Stimulated activated CD8-positive, alpha-beta memory T cell treated with anti-CD3 and anti-CD28 coated beads, Interleukin-12 subunit alpha, Interleukin-12 subunit beta, amount 100 ng/mL, for 1 hour (primary cell): ENCODE data around the gene GLIPR1.
"Not testable (repeated sequence)": the region's sequence is repeated elsewhere in the genome, so short reads cannot be mapped to it uniquely, and the experiment has no call there.

Source experiments
- DNase-seq: peaks from one replicate; pipeline ENCODE4 v3.0.0-alpha.2; 2020; ENCODE audit warnings: low read depth

The GLIPR1 gene

DNA sequence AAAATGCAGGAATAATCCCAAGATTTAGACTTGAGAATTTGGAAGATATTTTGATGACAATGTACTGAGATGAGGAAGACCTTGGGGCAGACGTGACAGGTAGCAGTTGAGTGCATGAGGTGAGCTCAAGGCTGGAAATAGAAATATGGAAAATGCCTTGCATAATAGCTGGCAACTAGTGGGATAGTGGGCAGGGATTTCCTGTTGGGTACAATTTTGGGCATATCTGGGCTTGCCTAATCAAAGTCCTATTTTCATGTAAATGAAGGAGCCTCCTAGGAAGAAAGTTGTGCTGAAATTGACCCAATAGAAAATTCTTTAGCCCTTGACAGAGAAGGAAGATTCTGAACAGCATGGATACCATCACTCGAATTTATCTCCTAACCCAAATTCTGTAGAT, 6.4 kb upstream of the GLIPR1 start:
- no peak for DNase-seq

DNA sequence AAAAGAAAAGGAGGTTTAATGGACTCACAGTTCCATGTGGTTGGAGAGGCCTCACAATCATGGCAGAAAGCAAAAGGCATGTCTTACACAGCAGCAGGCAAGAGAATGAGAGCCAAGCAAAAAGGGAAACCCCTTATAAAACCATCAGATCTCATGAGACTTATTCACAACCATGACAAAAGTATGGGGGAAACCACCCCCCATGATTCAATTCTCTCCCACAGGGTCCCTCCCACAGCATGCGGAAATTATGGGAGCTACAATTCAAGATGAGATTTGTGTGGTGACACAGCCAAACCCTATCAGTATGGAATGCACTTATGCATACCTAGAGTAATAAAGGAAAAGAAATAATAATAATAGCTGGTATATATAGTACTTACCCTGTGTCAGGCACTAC, 4.5 kb upstream of the GLIPR1 start:
- DNase-seq = no peak

DNA sequence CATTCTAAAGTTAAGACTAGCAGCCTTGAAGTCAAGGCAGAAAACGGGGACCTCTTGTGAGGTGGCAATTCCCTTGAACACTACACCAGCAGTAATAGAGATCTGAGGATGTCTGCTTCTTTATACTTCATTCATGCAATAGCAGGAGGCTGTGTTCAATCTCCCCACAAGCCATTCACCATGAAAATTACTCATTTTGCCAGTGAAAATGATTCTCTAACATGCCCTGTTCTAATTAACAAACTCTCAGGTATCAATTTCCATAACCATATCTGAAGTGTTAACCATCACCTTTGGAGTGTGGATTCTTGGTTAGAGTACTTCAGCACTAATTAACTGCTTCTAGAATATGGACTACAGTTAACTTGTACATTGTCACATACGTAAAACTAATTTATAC, 3.4 kb upstream of the GLIPR1 start:
- DNase-seq = no peak

DNA sequence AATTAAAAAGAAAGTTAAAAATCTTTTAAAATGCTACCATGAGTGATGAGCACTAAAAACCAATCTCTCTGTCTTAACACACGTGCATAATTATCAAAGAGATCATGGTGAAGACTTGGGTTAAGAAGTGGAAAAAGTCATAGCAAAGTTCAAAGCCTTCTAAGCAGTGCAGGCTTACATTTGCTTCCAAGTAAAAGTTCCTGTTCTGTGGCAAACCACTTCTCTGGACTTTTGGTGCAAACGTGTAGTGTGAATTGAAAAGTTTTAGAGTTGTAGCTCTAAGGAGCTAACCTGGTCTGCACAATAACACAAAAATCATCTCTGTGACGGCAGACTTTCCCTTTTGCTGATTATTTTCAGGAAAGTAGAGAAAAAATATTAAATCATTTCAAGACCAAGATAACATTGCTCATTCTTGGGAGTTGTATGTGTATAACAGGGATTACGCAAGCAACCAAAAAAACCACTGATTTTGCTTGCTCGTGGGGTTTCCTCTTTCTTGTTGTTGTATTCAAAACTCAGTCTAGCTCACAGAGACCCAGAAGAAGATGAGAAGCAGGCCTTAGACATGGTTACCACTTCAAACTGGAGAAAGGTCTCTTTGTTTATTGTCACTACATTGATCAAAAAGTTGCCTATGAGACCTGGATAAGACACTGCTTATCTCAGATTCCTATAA, 2.3 kb upstream of the GLIPR1 start:
- DNase-seq = no peak

DNA sequence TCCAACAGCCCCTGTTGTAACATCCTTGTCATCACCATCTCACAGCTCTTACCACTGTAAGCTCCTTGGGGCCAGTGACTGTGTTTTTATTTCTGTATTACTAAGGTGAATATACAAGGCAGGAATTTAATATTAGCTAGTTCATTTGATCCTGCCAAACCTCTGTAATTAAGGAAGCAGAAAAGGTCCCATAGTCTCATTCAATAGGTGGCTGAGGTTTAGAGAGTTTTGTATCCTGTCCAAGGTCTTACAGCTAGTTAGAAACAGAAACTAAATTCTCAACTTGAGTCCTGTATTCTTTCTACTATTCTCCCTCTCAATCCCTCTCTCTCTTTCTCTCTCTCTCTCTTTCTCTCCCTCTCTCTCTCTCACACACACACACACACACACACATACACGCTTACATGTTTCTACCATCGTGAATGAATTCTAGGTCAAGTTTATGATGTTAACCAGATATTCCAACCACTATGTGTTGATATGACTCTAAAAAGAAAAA, 543 bp upstream of the GLIPR1 start:
- no peak for DNase-seq

DNA sequence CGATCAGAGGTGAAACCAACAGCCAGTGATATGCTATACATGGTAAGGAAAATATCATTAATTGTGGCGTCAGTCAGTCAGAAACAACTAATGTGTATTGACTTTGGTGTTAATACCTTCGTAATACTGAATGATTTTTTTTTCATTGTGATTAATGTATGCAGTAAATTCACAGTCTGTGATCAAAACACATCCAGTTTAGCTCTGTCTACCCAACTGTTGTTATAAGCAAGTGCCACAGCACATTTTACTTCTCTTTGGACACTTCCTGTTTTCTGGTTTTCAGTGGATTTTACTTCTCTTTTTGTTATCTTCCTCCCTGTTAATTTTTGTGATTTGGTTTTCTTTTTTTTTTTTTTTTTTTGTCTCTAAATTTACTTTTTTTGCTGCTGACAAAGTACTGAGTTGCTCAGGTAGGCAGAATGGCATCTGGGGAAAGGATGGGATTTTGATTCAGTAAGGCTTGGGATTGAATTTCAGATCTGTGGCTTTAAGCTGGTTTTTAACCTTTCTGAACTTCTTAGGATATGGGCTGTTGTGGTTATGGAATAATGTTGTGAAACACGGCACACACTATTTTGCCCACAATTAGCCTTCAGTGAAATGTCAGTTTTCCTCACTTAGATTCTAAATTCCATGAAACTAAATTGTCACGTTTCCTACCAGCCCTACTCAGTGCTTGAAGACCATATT, 604 bp downstream of the GLIPR1 start:
- DNase-seq = no peak

DNA sequence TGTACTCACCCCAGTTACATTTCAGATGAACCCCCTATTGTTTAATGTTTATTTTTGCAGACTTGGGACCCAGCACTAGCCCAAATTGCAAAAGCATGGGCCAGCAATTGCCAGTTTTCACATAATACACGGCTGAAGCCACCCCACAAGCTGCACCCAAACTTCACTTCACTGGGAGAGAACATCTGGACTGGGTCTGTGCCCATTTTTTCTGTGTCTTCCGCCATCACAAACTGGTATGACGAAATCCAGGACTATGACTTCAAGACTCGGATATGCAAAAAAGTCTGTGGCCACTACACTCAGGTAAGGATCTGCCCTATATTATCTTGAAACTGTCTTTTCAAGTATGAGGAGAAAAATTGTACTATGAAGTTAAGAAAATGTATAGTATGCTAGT, 1.2 kb downstream of the GLIPR1 start:
- no peak for DNase-seq

DNA sequence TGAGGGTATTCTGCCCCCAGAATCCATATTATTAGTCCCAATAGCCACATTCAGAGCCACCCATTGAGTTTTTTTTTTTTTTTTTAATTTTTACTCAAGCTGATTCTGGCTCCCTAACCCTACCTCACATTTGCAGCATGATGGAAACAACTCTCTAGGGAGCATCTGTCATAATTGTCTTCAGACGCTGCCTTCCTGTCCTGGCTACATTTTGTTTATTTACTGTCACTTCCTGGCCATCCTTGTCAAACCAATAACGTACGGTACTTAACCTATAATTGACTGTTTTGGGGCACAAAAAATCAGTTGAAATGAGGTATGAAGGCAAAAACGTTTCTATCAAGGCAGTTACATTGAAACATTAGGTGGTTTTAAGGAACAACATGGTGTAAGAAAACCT, 2.1 kb downstream of the GLIPR1 start:
- DNase-seq = no peak

DNA sequence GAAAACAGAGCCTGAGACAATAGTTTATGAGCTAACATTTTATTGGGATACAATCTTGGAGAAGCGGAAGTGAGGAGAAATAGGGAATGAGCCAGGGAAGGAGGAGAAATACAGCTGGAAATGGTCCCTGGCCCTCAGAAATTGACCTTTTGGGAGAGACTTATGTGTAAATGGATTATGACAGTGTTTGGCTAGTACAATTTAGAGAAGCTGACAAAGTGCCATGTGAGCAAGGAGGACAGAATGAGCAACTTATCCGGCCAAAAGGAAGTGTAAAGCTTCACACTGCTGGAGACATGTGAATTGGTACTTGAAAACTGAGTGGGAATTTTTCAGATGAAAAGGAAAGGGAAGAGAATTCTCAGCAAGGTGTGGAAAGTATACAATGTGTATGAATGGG, 2.9 kb downstream of the GLIPR1 start:
- no peak for DNase-seq

DNA sequence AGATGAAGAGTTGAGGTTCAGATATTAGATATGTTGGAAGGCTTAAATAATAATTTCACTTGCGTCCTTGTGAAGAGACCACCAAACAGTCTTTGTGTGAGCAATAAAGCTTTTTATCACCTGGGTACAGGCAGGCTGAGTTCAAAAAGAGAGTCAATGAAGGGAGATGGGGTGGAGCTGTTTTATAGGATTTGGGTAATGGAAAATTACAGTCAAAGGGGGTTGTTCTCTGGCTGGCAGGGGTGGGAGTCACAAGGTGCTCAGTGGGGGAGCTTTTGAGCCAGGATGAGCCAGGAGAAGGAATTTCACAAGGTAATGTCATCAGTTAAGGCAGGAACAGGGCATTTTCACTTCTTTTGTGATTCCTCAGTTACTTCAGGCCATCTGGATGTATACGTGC, 3.9 kb downstream of the GLIPR1 start:
- DNase-seq = not testable (repeated sequence)

DNA sequence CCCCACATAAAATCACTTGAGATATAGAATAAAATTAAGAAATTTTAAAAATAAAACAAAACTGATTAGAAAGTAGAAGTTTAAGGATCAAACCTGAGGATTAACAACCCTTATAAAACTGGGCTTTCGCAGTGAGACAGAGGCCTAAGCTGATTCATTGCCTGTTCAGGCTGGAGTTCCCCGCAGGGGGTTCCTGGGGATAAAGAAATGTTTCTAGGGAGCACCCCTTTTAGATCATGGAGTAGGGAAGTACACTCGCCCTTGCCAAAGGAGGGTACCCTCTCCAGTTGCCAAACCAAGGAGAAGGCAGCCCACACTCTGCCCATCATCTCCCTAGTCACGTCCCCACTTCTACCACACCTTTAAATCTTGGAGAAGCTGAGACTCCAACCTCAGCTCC, 6.8 kb downstream of the GLIPR1 start:
- no peak for DNase-seq

DNA sequence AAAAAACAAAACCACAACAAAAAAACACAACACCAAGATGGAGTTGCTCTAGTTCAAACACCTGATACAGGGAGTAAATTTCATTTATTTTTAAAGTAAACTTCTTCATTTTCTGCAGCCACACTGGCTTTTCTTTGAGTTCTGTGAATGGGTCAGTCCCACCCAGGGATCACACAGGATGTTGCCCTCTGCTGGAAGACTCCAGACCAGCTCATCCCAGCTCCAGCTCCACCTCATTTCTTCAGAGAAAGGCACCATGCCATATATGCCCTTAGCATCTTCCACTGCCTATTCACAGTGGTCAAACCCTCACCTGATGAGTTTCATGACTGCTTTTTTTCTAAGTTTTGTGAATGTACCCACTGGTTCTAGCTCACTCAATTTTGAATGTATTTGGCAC, 8.0 kb downstream of the GLIPR1 start:
- no peak for DNase-seq

DNA sequence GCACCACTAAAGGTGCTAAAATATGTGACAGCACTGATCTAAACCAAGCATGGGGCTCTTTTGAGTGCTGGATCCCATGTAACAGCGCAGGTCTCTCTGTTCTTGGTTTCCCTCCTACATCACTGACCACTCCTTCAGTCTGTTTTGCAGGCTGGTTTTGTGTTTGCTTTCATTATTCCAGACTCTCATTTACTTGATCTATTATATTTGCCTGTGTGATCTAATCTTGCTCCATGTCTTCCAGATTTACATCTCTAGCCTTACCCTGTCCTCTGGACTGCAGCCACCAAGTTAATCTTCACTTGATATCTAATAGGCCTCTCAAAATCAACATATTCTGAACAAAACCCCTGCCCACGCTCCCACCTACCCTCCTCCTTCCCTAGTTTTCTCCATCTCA, 8.6 kb downstream of the GLIPR1 start:
- DNase-seq = no peak

DNA sequence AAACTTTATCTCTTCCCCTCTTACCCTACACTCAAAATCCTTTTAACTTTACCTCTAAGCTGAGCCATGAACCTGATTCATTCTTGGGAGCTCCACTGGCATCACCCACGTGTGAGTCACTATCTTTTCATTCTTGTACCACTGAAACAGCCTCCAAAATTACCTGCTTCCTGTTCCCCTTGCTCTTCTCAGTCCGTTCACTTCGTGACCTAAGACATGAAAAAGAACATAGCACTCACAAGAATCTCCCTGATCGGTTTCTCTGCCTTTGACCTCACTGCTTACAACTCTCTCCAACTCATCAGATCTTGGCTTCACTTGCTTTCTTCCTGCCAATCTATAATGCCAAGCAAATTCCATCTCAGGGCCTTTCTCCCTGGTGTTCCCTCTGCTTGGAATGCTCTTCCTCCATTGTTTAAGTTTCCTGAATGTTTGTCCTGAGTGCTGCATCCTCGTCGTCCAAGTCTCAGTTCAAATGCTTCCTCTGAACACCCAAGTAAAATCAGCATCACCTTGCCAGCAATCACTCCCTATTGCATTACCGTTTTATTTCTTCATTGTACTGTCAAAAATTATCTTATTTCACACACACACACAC, 9.2 kb downstream of the GLIPR1 start:
- DNase-seq = no peak

DNA sequence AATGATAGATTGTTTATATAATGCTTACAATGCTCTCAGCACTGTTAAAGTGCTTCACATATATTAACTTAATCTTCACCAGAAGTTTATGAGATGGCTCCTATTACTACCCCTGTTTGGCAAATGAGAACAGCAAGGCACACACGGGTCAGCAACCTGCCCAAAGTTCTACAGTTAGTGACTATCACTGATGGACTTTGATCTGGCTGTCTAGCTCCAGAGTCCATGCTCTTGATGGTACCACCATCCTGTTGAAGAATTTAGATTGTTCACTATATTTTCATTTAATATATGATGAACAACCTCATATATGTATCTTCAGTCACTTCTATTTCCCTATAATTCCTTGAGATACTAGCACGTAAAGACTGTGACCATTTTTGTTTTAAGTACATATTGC, 10.6 kb downstream of the GLIPR1 start:
- no peak for DNase-seq

DNA sequence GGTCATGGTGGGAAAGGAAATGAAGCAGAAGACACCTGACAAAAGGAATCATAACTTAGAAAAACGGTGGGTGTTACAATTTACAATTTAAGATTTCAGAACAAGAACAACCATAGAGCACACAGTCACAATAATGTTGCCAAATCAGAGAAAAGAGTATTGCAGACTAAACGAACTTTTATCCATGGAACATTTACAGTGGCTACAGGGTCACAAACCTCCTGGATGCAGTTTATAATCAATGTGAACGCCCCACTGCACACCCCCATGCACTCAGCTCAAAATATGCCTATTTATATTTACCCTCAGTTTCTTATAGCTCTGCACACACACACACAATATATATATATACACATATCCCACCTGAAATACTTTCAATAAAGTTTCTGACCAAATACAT, 22.9 kb downstream of the GLIPR1 start:
- no peak for DNase-seq

DNA sequence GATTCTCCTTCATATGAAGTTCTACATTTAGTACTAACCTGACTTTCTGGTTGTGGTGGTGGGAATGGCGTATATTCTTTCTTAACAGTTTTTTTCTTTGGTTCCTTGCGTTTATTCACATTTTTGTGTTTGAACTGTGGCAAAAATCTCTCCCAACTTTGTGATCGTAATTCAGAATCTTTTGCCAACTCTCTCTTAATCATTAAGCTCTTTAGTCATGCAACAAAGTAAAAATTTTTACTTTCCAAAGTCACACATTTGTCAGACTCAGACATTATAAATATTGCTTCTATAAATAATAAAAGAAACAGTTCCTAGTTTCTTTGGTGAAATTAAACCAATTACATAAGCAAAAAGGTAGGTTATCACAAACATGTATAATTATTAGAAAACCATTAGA, 23.3 kb downstream of the GLIPR1 start:
- DNase-seq = no peak

DNA sequence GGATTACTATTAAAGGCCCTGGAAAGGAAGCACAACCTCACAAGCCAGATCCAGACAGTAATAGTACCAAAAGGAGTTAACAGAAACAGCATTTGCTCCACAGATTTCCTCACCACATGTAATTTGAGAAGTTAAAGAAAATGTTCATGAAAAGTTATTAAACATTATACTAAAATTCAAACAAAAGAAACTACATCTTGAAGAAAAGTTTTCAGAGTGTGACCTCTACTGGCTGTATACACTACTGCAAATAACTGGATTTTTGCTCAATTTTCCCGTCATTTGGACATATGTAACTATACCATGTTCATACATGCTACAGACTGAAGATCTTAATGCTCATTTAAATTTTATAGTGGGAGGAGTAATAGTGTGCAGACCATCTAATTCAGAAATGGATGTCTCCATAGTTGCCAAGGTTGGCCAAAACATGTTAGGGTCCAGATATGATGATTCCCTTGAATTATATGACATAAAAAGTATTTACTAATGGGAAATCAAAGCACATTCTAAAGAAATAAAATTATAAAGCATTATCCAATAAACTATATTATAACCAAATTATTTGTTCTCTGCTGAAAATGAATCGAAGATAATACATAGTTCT, 25.3 kb downstream of the GLIPR1 start:
- DNase-seq = no peak

DNA sequence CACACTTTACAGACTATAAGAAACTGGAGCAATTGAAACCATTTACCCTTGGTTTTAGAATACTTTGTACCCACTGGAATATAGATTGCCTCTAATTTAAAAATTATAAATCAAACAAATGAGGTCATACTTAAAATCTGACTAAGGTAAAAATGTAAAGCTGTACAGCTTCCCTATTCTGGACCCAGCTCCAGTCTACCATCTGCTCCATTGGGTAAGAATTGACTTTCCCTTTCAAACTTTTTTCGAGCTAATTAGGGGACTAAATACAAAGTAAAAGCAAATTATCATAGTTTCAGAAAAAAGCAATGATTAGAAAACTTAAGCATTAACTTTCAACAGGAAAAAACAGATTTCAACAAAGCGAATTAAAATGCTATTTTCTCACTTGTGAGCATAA, 26.5 kb downstream of the GLIPR1 start:
- DNase-seq = no peak

DNA sequence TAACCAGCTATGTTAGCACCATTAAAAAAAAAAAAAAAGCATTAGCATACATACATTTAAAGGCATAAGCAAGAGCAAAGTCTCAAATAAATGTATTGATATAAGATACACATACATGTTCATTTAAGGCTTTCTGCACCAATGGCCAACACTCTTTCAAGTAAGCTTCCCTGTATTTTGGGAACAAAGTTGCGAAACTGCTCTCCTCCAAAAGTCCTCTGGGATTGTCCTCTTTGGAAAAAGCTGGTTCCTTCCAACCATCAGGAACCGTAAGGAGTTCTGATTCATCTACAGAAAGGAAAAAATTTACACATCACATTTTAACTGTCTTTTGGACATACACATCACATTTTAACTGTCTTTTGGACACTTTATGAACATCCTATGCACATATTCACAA, 27.6 kb downstream of the GLIPR1 start:
- no peak for DNase-seq

DNA sequence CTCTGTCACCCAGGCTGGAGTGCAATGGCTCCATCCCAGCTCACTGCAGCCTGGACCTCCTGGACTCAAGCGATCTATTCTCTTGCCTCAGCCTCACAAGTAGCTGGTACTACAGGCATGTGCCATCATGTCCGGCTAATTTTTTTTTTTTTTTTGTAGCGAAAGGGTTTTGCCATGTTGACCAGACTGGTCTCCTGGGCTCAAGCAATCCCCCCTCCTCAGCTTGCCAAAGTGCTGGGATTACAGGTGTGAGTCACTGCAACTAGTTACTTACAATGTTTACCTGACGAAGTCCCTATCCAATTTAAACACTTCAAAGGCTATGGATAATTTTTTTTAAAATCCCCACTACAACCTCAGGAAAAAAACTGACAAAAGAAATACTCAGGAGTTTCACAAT, 29.1 kb downstream of the GLIPR1 start:
- DNase-seq = no peak

DNA sequence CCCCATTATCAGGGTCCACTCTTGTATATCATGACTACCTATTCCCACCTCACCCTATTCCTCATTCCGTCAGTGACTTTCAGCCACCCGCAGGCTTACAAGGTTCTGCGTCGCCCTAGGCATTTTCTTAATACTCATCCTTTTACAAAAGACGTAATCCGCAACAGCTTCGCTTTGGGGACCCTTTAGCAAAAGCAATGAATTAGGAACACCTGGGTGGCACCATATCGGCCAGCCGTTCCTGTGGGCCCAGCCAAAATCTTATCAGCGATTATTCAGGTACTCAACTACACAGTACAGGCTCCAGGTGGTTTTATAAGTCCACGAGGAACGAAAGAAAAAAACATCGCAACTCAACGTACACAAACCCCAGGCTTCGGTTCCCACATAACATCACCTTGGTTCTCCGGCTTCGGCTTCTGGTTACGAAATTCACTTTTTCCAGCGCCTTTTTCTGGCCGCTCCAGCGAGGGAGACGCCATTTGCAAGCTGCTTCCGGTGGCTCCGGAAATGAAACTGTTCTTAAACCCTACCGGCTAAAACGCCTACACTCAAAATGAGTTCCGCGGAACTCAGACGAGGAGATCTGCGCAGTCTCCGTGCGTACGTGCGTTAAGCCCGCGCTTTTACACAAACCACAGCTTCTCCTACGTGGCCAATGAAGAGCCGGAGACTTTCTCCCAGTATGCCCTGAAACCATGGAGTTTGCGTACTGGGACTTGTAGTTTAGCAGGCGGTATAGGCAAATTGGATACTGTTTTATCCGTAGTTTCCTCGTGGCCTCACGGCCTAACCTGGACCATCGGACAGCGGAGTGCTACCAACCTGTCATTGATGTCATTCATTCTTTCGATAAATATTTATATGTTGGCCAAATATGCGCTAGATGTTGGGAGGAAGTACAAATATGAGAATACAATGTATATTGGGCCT, 30.8 kb downstream of the GLIPR1 start, which contains the start of gene KRR1:
TSS of gene KRR1 (minus strand) at position 494 of the 933 bp plus-strand sequence. CDS start at position 482, 12 bp downstream.
- peak; percentile 81 for DNase-seq
